DOHH2 (cell line): ENCODE measurements around the gene GTF3A.

Experiments
- EZH2phosphoT487 ChIP-seq: fragments of 200-600 bp; sonication (generic); IDR thresholded peaks from 2 replicates; pipeline ENCODE4 v1.6.1; 2017; ENCODE audit warnings: borderline replicate concordance, mild to moderate bottlenecking, antibody characterized with exemption, low read length, moderate library complexity, mixed read lengths
- TF ChIP-seq, protein P1 (sequence below): fragments of 200-600 bp; sonication (generic); IDR thresholded peaks from one replicate; pipeline ENCODE4 v1.5.1; 2014; ENCODE audit warnings: antibody characterized with exemption, mild to moderate bottlenecking, low read depth, low read length; ENCODE audit not compliant: poor library complexity, severe bottlenecking

GRCh38 chr13:27395007-27395510 lies 29.4 kb upstream of the GTF3A start:
- TF ChIP-seq, protein P1, sequence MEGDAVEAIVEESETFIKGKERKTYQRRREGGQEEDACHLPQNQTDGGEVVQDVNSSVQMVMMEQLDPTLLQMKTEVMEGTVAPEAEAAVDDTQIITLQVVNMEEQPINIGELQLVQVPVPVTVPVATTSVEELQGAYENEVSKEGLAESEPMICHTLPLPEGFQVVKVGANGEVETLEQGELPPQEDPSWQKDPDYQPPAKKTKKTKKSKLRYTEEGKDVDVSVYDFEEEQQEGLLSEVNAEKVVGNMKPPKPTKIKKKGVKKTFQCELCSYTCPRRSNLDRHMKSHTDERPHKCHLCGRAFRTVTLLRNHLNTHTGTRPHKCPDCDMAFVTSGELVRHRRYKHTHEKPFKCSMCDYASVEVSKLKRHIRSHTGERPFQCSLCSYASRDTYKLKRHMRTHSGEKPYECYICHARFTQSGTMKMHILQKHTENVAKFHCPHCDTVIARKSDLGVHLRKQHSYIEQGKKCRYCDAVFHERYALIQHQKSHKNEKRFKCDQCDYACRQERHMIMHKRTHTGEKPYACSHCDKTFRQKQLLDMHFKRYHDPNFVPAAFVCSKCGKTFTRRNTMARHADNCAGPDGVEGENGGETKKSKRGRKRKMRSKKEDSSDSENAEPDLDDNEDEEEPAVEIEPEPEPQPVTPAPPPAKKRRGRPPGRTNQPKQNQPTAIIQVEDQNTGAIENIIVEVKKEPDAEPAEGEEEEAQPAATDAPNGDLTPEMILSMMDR = no peak
- TF ChIP-seq EZH2phosphoT487 = no peak
